Esophagus squamous epithelium (tissue), 5 donors: ENCODE results near the gene FILIP1L. TPM values are rescaled to one million over a fixed set of nuclear protein-coding genes. Genes with fewer than 3 reads are reported as not detected.
A peak's percentile ranks its signal among the peaks of the same experiment; 100 is the strongest.

Source experiments
- DNase-seq: peaks from one replicate; lab custom pipeline; 2025; lab: John Stamatoyannopoulos, UW
- H3K27ac ChIP-seq, 4 donors: fragments of 200-600 bp; sonication (generic); one replicate each; pipeline ENCODE4 v1.5.1; 2016 to 2019; ENCODE audit warnings: mild to moderate bottlenecking in 1 of 4
- H3K27me3 ChIP-seq, 4 donors: fragments of 200-600 bp; sonication (generic); 1 replicate in 3 of 4; 2 replicates in 1 of 4; pipeline versions ENCODE4 v1.5.1 to v1.6.0; 2017 to 2021; ENCODE audit warnings: antibody characterized with exemption in 1 of 4
- H3K36me3 ChIP-seq, 3 donors: fragments of 200-600 bp; sonication (generic); one replicate each; pipeline ENCODE4 v1.5.1; 2016 to 2019
- H3K4me1 ChIP-seq, 3 donors: fragments of 200-600 bp; sonication (generic); one replicate each; pipeline ENCODE4 v1.5.1; 2017 to 2019
- H3K4me3 ChIP-seq, 4 donors: fragments of 200-600 bp; sonication (generic); 1 replicate in 3 of 4; 2 replicates in 1 of 4; pipeline ENCODE4 v1.5.1; 2016 to 2019; ENCODE audit warnings: mild to moderate bottlenecking in 2 of 4, moderate library complexity in 1 of 4
- H3K9me3 ChIP-seq, 3 donors: fragments of 200-600 bp; sonication (generic); one replicate each; pipeline ENCODE4 v1.5.1; 2016 to 2019
- CTCF ChIP-seq, 6 experiments: fragments of 450-650 bp in 4 of 6; fragments of 200-600 bp in 2 of 6; sonication (generic) in 2 of 6; IDR thresholded peaks; one replicate each; pipeline ENCODE4 v1.5.1; 2016 to 2019; ENCODE audit warnings: antibody characterized with exemption in 6 of 6, mild to moderate bottlenecking in 4 of 6, moderate library complexity in 4 of 6
- POLR2A ChIP-seq, 4 donors: fragments of 450-650 bp; IDR thresholded peaks; one replicate each; pipeline ENCODE4 v1.6.1; 2017; ENCODE audit warnings: antibody characterized with exemption in 4 of 4, mild to moderate bottlenecking in 4 of 4, moderate library complexity in 3 of 4
- WGBS, 2 donors: methylation state at CpG; one replicate each; pipeline ENCODE4 v1.1.5; 2018; 5-methylcytosine and 5-hydroxymethylcytosine counted together
- intact Hi-C: fragments of 100-400 bp; cut with DNase I; formaldehyde crosslinking; loops from one replicate; pipeline ENCODE4 v1.15.0; 2022
- total RNA-seq, 4 donors: library from RNA; depleted of rRNA; stranded (reverse); fragments of >200 nt; gene quantifications; one replicate each; pipeline ENCODE4 v1.1.0, GENCODE V29; 2016
- donor health status: DM: yes; HTN: yes; CAD: no.

The FILIP1L gene
- total RNA-seq, 4 donors from 2014 or later = 2.5 to 23.5 (median 10.7) TPM

- H3K27me3 ChIP-seq = no peaks in the 10 kb centered on the region
- intact Hi-C loops = no loop called here
- H3K4me3 ChIP-seq = no peak overlapping the region
- TF ChIP-seq CTCF (IDR thresholded peaks at IDR 0.05) (no peak), POLR2A (IDR thresholded peaks at IDR 0.05) (no peak)
- peaks cover 9 to 68% (median 34%) of the 10 kb centered on the region in 3 donors for H3K4me1 ChIP-seq
- no peak for DNase-seq
- peak overlapping the region; percentile 47 to 74 (median 58) for H3K27ac ChIP-seq
- WGBS, 2 donors = 52 to 66% methylated on average over 6 to 8 of the region's 8 CpGs
- no peaks in the 10 kb centered on the region for H3K9me3 ChIP-seq
- no peaks in the 10 kb centered on the region for H3K36me3 ChIP-seq
Observed at GRCh38 chr3:100001526-100002270, 112.6 kb downstream of the FILIP1L start.

DNA sequence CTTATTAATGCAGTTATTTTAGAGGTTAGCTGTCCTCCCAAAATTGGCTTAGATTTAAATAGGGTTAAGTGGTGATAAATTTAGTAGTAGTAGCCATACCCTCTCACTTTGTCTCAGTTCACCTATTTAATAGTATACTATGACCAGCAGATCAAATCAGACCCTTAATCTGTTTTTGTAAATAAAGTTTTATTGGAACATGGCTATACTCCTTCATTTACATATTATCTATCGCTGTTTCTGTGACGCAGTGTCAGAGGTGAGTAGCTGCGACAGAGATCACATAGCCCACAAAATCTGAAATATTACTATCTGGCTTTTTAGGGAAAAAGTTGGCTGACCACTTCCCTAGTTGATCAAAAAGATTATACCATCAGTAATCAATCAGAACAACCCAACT, 113.2 kb downstream of the FILIP1L start:
- H3K27me3 ChIP-seq = no peaks in the 10 kb centered on the region
- H3K4me1 ChIP-seq = peaks cover 9 to 62% (median 32%) of the 10 kb centered on the region in 3 donors
- intact Hi-C loops = no loop called here
- H3K4me3 ChIP-seq = no peak overlapping the region
- no peaks in the 10 kb centered on the region for H3K36me3 ChIP-seq
- no peaks in the 10 kb centered on the region for H3K9me3 ChIP-seq
- TF ChIP-seq POLR2A (IDR thresholded peaks at IDR 0.05) (no peak), CTCF (IDR thresholded peaks at IDR 0.05) (no peak)
- no peak for DNase-seq
- peak overlapping the region; percentile 47 to 74 (median 52) for H3K27ac ChIP-seq
- 70 to 74% methylated on average over 3 of the region's 3 CpGs for WGBS, 2 donors

DNA sequence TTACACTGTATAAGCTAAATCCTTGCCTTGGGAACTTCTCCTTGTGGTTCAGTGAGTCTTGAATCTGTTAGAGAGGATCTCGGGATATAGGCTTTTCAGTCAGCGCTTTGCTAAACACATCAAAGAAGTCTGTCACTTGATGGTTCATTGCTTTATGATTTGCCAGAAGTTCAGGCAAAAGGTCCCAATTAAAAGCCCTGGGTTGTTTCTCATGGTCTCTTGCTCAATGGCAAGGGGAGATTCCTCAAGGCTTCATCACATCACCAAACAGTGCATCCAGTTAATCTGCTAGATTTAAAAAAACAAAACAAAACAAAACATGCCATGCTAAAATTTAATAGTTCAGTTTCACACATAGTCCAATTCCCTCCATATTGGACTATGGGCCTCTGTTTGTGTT, 114.8 kb downstream of the FILIP1L start:
- no peak overlapping the region for H3K4me3 ChIP-seq
- no peaks in the 10 kb centered on the region for H3K36me3 ChIP-seq
- DNase-seq = no peak
- H3K27me3 ChIP-seq = no peaks in the 10 kb centered on the region
- intact Hi-C loops = no loop called here
- H3K27ac ChIP-seq = no peak overlapping the region
- H3K9me3 ChIP-seq = peaks cover 0 to 9% (median 0%) of the 10 kb centered on the region in 3 donors
- H3K4me1 ChIP-seq = peaks cover 9 to 47% (median 19%) of the 10 kb centered on the region in 3 donors
- WGBS, 2 donors = 85 to 98% methylated on average over 2 of the region's 2 CpGs
- TF ChIP-seq CTCF (IDR thresholded peaks at IDR 0.05) (no peak), POLR2A (IDR thresholded peaks at IDR 0.05) (no peak)

DNA sequence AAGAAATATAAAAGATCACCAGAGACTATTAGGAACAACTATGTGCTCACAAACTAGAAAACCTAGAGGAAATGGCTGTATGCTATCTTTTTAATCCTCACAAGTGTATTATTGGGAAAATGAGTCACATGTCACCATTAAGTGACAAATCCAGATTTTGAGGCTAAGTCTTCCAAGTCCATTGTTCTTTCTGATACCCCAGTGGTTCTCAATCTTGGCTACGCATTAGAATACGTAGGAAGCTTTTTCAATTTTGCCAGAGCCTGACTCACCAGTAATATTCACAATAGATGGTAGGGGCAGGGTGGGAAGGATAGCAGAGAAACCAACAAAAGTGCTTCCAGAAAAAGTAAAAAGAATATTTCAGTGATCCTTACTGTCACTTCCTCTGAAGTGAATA, 117.0 kb downstream of the FILIP1L start:
- 50 to 55% methylated on average over 2 of the region's 2 CpGs for WGBS, 2 donors
- intact Hi-C loops = no loop called here

More for the DNA sequence above, 117.0 kb downstream of the FILIP1L start:
- no peak overlapping the region for H3K27ac ChIP-seq
- no peak overlapping the region for H3K4me3 ChIP-seq
- no peaks in the 10 kb centered on the region for H3K36me3 ChIP-seq
- DNase-seq = no peak
- H3K4me1 ChIP-seq = peaks cover 0 to 26% (median 6%) of the 10 kb centered on the region in 3 donors
- TF ChIP-seq CTCF (IDR thresholded peaks at IDR 0.05) = no peak
- no peak for TF ChIP-seq POLR2A (IDR thresholded peaks at IDR 0.05)
- H3K9me3 ChIP-seq = peaks cover 0 to 9% (median 0%) of the 10 kb centered on the region in 3 donors
- H3K27me3 ChIP-seq = no peaks in the 10 kb centered on the region
